A673 (cell line): Measurements from ENCODE around the gene CFAP141. TPM values are rescaled to one million over a fixed set of nuclear protein-coding genes. Genes with fewer than 3 reads are reported as not detected.
A peak's percentile ranks its signal among the peaks of the same experiment; 100 is the strongest.

Experiments
- BruUV-seq: library from RNA; stranded (reverse); fragments of 400-500 nt; replicated peaks from 2 replicates; lab custom pipeline; 2021; lab: Mats Ljungman, UMichigan
- CTCF ChIA-PET: fragments of 300-600 bp; sonication (Branson Sonifier 250); formaldehyde crosslinking; loops from one replicate; lab custom pipeline; 2022; ENCODE audit warnings: antibody characterized with exemption; lab: Charles Lee
- POLR2A ChIA-PET: fragments of 300-600 bp; sonication (Branson Sonifier 250); formaldehyde crosslinking; loops from one replicate; lab custom pipeline; 2022; ENCODE audit warnings: antibody characterized with exemption; ENCODE audit not compliant: low non-redundant PET; lab: Charles Lee
- DNase-seq: peaks from one replicate; pipeline ENCODE4 v3.0.0-alpha.2; 2015; ENCODE audit warnings: low spot score
- H3K27ac ChIP-seq: fragments of 200-600 bp; sonication (generic); 2 replicates; pipeline ENCODE4 v1.5.1; 2016; ENCODE audit warnings: mixed run types, low read depth, mild to moderate bottlenecking, mixed read lengths, antibody characterized with exemption, low read length; ENCODE audit not compliant: poor library complexity, severe bottlenecking
- H3K27me3 ChIP-seq: fragments of 200-600 bp; sonication (generic); replicated peaks from 2 replicates; pipeline ENCODE4 v1.6.1; 2017; ENCODE audit warnings: mixed run types, low read depth, mild to moderate bottlenecking, mixed read lengths, antibody characterized with exemption, low read length; ENCODE audit not compliant: insufficient read depth, poor library complexity
- H3K36me3 ChIP-seq: fragments of 200-600 bp; sonication (generic); 2 replicates; pipeline ENCODE4 v1.6.1; 2016; ENCODE audit warnings: mixed run types, mild to moderate bottlenecking, mixed read lengths, antibody characterized with exemption, low read length; ENCODE audit not compliant: insufficient read depth, poor library complexity, severe bottlenecking
- H3K4me1 ChIP-seq: fragments of 200-600 bp; sonication (generic); 2 replicates; pipeline ENCODE4 v1.6.1; 2017; ENCODE audit warnings: mixed run types, mild to moderate bottlenecking, mixed read lengths, antibody characterized with exemption, low read length; ENCODE audit not compliant: insufficient read depth, poor library complexity, severe bottlenecking
- H3K4me3 ChIP-seq: fragments of 200-600 bp; sonication (generic); 2 replicates; pipeline ENCODE4 v1.5.1; 2016; ENCODE audit warnings: low read depth, mixed run types, mild to moderate bottlenecking, mixed read lengths, low read length; ENCODE audit not compliant: poor library complexity, severe bottlenecking
- H3K9me3 ChIP-seq: fragments of 200-600 bp; sonication (generic); 2 replicates; pipeline ENCODE4 v1.6.1; 2016; ENCODE audit warnings: mixed run types, low read depth, mild to moderate bottlenecking, mixed read lengths, antibody characterized with exemption, low read length; ENCODE audit not compliant: poor library complexity, severe bottlenecking
- CTCF ChIP-seq: fragments of 300-800, 200-600 bp; sonication (generic); conservative IDR thresholded peaks from 2 replicates; pipeline ENCODE4 v1.5.1; 2017; ENCODE audit warnings: low read depth, mild to moderate bottlenecking, antibody characterized with exemption, low read length, moderate library complexity, mixed read lengths
- EZH2 ChIP-seq: fragments of 200-600 bp; sonication (generic); IDR thresholded peaks from 2 replicates; pipeline ENCODE4 v1.6.1; 2017; ENCODE audit warnings: borderline replicate concordance, low read depth, mild to moderate bottlenecking, mixed read lengths, antibody characterized with exemption, low read length; ENCODE audit not compliant: poor library complexity, severe bottlenecking
- intact Hi-C: fragments of 100-400 bp; cut with micrococcal nuclease; formaldehyde crosslinking; loops from one replicate; pipeline ENCODE4 v1.10.0; 2022; ENCODE audit not compliant: unreplicated experiment
- total RNA-seq: library from RNA; stranded (reverse); gene quantifications from 2 replicates; pipeline ENCODE4 v1.2.3, GENCODE V29; 2021

The CFAP141 gene
- total RNA-seq, 1 experiment from 2014 or later, result not detected

- TF ChIP-seq CTCF (no peak), EZH2 (no peak)
- TSS peak; percentile 31 for BruUV-seq
- POLR2A ChIA-PET, result no interaction called here
- Histone ChIP-seq H3K9me3 (no peaks in the 10 kb centered on the region), H3K36me3 (peaks cover 15% of the 10 kb centered on the region), H3K4me1 (peaks cover 42% of the 10 kb centered on the region), H3K27ac (peak overlapping the region; percentile 80), H3K27me3 (no peaks in the 10 kb centered on the region), H3K4me3 (peak overlapping the region; percentile 98)
- intact Hi-C loops, result no loop called here
- CTCF ChIA-PET, result no interaction called here
- no peak for DNase-seq
Observed at GRCh38 chr1:154181944-154182343, 24.2 kb downstream of the CFAP141 start.

- POLR2A ChIA-PET, result interaction anchor here (0.6 kb wide), 1 partner anchor 8 kb away, joined by 3 read pairs; no protein-coding TSS in a partner anchor
Observed at GRCh38 chr1:154179946-154180687, 26.0 kb downstream of the CFAP141 start.

More at GRCh38 chr1:154179946-154180687, 26.0 kb downstream of the CFAP141 start:
- no peaks in the 10 kb centered on the region for H3K27me3 ChIP-seq
- no peak for DNase-seq
- no TSS peak for BruUV-seq
- H3K27ac ChIP-seq, result peak overlapping the region; percentile 47
- H3K9me3 ChIP-seq, result no peaks in the 10 kb centered on the region
- intact Hi-C loops, result no loop called here
- H3K4me1 ChIP-seq, result peaks cover 52% of the 10 kb centered on the region
- H3K36me3 ChIP-seq, result peaks cover 26% of the 10 kb centered on the region
- peak overlapping the region; percentile 23 for H3K4me3 ChIP-seq
- TF ChIP-seq EZH2 (no peak), CTCF (no peak)
- CTCF ChIA-PET, result no interaction called here
